IMR-90 (cell line): ENCODE measurements around the gene ALPI. TPM values are rescaled to one million over a fixed set of nuclear protein-coding genes. Genes with fewer than 3 reads are reported as not detected.

Experiments
- ATAC-seq: fragments of 200-7000 bp; cut with Tn5 transposase; 2 replicates; pipeline ENCODE4 v1.9.1; 2020; ENCODE audit warnings: low read depth, mild to moderate bottlenecking, moderate library complexity
- BruUV-seq: library from RNA; stranded (reverse); fragments of 400-500 nt; replicated peaks from 2 replicates; lab custom pipeline; 2021; lab: Mats Ljungman, UMichigan
- CTCF ChIA-PET: fragments of 300-600 bp; formaldehyde crosslinking; extraction: SDS; loops from one replicate; lab custom pipeline; 2021; ENCODE audit warnings: antibody characterized with exemption; lab: Yijun Ruan, JAX
- POLR2A ChIA-PET: fragments of 300-600 bp; sonication (Branson Sonifier 250); formaldehyde crosslinking; loops from one replicate; lab custom pipeline; 2022; ENCODE audit warnings: antibody characterized with exemption; ENCODE audit not compliant: unreplicated experiment; lab: Charles Lee
- DNase-seq: peaks from one replicate; pipeline ENCODE4 v3.0.0; 2013
- H2AFZ ChIP-seq: replicated peaks from 2 replicates; pipeline ENCODE3; 2013; ENCODE audit warnings: low read length, mild to moderate bottlenecking; ENCODE audit not compliant: poor library complexity
- H2AK5ac ChIP-seq: 2 replicates; pipeline ENCODE4 v1.6.1; 2013; ENCODE audit warnings: low read depth, low read length, inconsistent platforms
- H2AK9ac ChIP-seq: replicated peaks from 2 replicates; pipeline ENCODE3; 2013; ENCODE audit warnings: mild to moderate bottlenecking, low read depth, low read length, moderate library complexity; ENCODE audit not compliant: poor library complexity
- H2BK120ac ChIP-seq: 2 replicates; pipeline ENCODE4 v1.6.1; 2013; ENCODE audit warnings: low read depth, low read length, inconsistent platforms
- H2BK15ac ChIP-seq: 3 replicates; pipeline ENCODE4 v1.6.1; 2013; ENCODE audit warnings: low read depth, low read length, inconsistent platforms
- H2BK20ac ChIP-seq: 2 replicates; pipeline ENCODE4 v1.6.1; 2013; ENCODE audit warnings: low read depth, mild to moderate bottlenecking, inconsistent platforms, low read length, moderate library complexity
- H2BK5ac ChIP-seq: 2 replicates; pipeline ENCODE4 v1.6.1; 2013; ENCODE audit warnings: mild to moderate bottlenecking, low read depth, low read length, inconsistent platforms; ENCODE audit not compliant: poor library complexity, severe bottlenecking
- H3K14ac ChIP-seq: replicated peaks from 2 replicates; pipeline ENCODE4 v1.6.1; 2013; ENCODE audit warnings: low read depth, low read length, inconsistent platforms
- H3K18ac ChIP-seq: 2 replicates; pipeline ENCODE4 v1.6.1; 2013; ENCODE audit warnings: low read depth, low read length, control low read depth
- H3K23ac ChIP-seq: 2 replicates; pipeline ENCODE4 v1.6.1; 2013; ENCODE audit warnings: low read depth, low read length, inconsistent platforms
- H3K27ac ChIP-seq: 2 replicates; pipeline ENCODE4 v1.5.1; 2013; ENCODE audit warnings: mild to moderate bottlenecking, control low read depth, low read length; ENCODE audit not compliant: insufficient read depth
- H3K27me3 ChIP-seq: 2 replicates; pipeline ENCODE4 v1.6.1; 2013; ENCODE audit warnings: low read length; ENCODE audit not compliant: control insufficient read depth, insufficient read depth
- H3K36me3 ChIP-seq: 2 replicates; pipeline ENCODE4 v1.6.1; 2013; ENCODE audit warnings: low read length, mixed read lengths; ENCODE audit not compliant: control insufficient read depth, insufficient read depth
- H3K4ac ChIP-seq: 2 replicates; pipeline ENCODE4 v1.6.1; 2013; ENCODE audit warnings: low read depth, low read length, inconsistent platforms
- H3K4me1 ChIP-seq: 2 replicates; pipeline ENCODE4 v1.6.1; 2013; ENCODE audit warnings: low read length, mixed read lengths; ENCODE audit not compliant: control insufficient read depth, insufficient read depth
- H3K4me2 ChIP-seq: 2 replicates; pipeline ENCODE4 v1.6.1; 2013; ENCODE audit warnings: low read depth, mild to moderate bottlenecking, control low read depth, low read length, moderate library complexity
- H3K4me3 ChIP-seq: 2 replicates; pipeline ENCODE4 v1.5.1; 2013; ENCODE audit warnings: low read depth, mild to moderate bottlenecking, control low read depth, low read length, moderate library complexity; ENCODE audit not compliant: insufficient read depth
- H3K56ac ChIP-seq: 2 replicates; pipeline ENCODE4 v1.6.1; 2013; ENCODE audit warnings: low read length, inconsistent platforms; ENCODE audit not compliant: insufficient read depth; ENCODE audit errors: extremely low read depth
- H3K79me1 ChIP-seq, 2 experiments: 2 replicates each; pipeline ENCODE4 v1.6.1; 2013; ENCODE audit warnings: low read length in 2 of 2, inconsistent platforms in 1 of 2, low read depth in 1 of 2
- H3K9ac ChIP-seq: 2 replicates; pipeline ENCODE4 v1.6.1; 2013; ENCODE audit warnings: low read depth, low read length, control low read depth
- H3K9me1 ChIP-seq: 2 replicates; pipeline ENCODE4 v1.6.1; 2013; ENCODE audit warnings: low read length, inconsistent platforms; ENCODE audit not compliant: insufficient read depth
- H3K9me3 ChIP-seq: 2 replicates; pipeline ENCODE4 v1.6.1; 2013; ENCODE audit warnings: low read length; ENCODE audit not compliant: control insufficient read depth, insufficient read depth
- H4K20me1 ChIP-seq: 2 replicates; pipeline ENCODE4 v1.6.1; 2013; ENCODE audit warnings: low read length, inconsistent platforms; ENCODE audit not compliant: insufficient read depth
- H4K5ac ChIP-seq: 2 replicates; pipeline ENCODE4 v1.6.1; 2013; ENCODE audit warnings: mild to moderate bottlenecking, low read depth, low read length, control low read depth
- H4K8ac ChIP-seq, 2 experiments: 2 replicates each; pipeline ENCODE4 v1.6.1; 2013; ENCODE audit warnings: low read depth in 2 of 2, low read length in 2 of 2, control low read depth in 1 of 2, inconsistent platforms in 1 of 2
- H4K91ac ChIP-seq: 2 replicates; pipeline ENCODE4 v1.6.1; 2013; ENCODE audit warnings: low read depth, low read length, inconsistent platforms; ENCODE audit not compliant: insufficient read depth
- CEBPB ChIP-seq: IDR thresholded peaks from 2 replicates; pipeline ENCODE4 v1.6.1; 2012; ENCODE audit warnings: low read depth, low read length, improper control_type of control experiment
- WGBS, 2 experiments: methylation state at CpG; one replicate each; pipeline versions ENCODE4 v1.1.5 to v1.1.7; 2013; ENCODE audit warnings: missing lambda C conversion rate in 2 of 2; ENCODE audit not compliant: insufficient read length in 1 of 2; ENCODE audit errors: extremely low coverage in 2 of 2; 5-methylcytosine and 5-hydroxymethylcytosine counted together
- dilution Hi-C: fragments of 300-500 bp; cut with HindIII; formaldehyde crosslinking; loops from one replicate; pipeline ENCODE4 v1.14.3; 2018; ENCODE audit warnings: low sequenced_read_pairs; ENCODE audit not compliant: unreplicated experiment
- in situ Hi-C: fragments of 300-500 bp; cut with MboI; formaldehyde crosslinking; loops from 3 replicates; pipeline ENCODE4 v1.14.3; 2019; ENCODE audit warnings: low sequenced_read_pairs, inconsistent platforms, mixed read lengths
- intact Hi-C: fragments of 100-400 bp; cut with micrococcal nuclease; formaldehyde crosslinking; loops from 2 replicates; pipeline ENCODE4 v1.10.0; 2022
- polyA plus RNA-seq, 3 experiments: library from polyadenylated mRNA; depleted of rRNA; stranded (reverse); fragments of >200 nt; gene quantifications; 2 replicates each; pipeline ENCODE4 v1.2.3, GENCODE V29; 2012; ENCODE audit warnings: low replicate concordance in 1 of 3
- total RNA-seq: library from RNA; depleted of rRNA; stranded (reverse); fragments of >200 nt; gene quantifications from 2 replicates; pipeline ENCODE4 v1.2.3, GENCODE V29; 2012

ALPI gene
- total and polyA plus RNA-seq, 2 of the 4 experiments (the other 2 are of a cell fraction) = not detected

DNA sequence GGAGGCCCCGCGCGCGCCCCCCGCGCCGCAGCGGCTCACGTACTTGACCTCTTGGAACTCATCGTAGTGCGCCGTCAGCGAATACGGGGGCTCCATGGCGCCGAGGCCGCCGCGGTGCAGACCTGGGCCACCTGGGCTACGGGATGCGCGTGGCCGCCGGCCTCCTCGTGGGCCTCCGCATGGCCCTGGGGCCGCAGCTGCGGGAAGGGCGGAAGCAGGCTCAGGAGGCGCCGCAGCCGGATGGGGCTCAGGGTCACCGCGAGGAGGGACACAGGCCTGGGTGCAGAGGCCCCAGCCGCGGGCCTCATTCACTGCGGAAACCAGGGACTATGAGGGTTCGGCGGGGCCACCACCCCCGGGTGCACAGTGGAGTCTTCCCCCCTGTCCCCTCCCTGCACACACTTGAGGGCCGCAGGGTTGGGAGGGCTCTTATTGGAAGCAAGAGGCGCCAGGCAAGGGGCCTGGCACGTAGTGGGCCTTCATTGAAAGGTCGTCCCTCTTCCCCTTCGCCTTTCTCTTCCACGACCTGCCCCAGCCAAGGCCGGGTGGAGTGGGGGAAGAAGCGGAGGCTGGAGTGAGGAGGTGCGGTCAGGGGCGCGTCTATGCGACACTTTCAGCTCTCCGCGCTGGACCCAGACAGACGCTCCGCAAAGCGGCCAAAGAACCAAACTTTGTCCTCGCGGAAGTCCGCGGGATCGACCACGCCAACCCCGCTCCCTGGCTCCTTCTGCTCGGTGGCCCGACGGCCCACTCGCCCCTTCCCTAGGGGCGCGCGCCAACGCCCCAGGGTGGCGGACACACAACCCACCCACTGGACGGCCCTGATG lies 30.8 kb downstream of the ALPI start:
- Histone ChIP-seq H3K4ac (no peak overlapping the region), H4K8ac (no peak overlapping the region), H4K5ac (no peak overlapping the region), H3K9me3 (no peaks in the 10 kb centered on the region), H2AK9ac (no peak overlapping the region), H3K4me2 (no peak overlapping the region), H3K36me3 (no peaks in the 10 kb centered on the region), H3K56ac (no peak overlapping the region), H3K23ac (no peak overlapping the region), H3K4me3 (no peak overlapping the region), H3K9me1 (no peaks in the 10 kb centered on the region), H3K4me1 (no peaks in the 10 kb centered on the region; the same call in 1 of the 2 replicates), H2AFZ (no peak overlapping the region), H2BK15ac (no peak overlapping the region), H3K18ac (no peak overlapping the region), H3K9ac (no peak overlapping the region), H3K79me1 (no peaks in the 10 kb centered on the region), H2BK120ac (no peak overlapping the region), H2BK5ac (no peak overlapping the region), H4K91ac (no peak overlapping the region), H3K14ac (no peak overlapping the region), H3K27me3 (peaks cover 66% of the 10 kb centered on the region), H4K20me1 (no peaks in the 10 kb centered on the region; the same call in 1 of the 2 replicates), H2BK20ac (no peak overlapping the region), H2AK5ac (no peak overlapping the region), H3K27ac (no peak overlapping the region)
- 2% methylated on average over 31 of the region's 74 CpGs; no CpG with 5 or more reads in 1 of the 2 experiments for whole genome bisulfite sequencing, 2 experiments
- in situ Hi-C loops = no loop called here
- DNase-seq = no peak
- dilution Hi-C loops = no loop called here
- ChIA-PET POLR2A (no interaction called here), CTCF (no interaction called here)
- ATAC-seq = no peak
- no TSS peak for BruUV-seq
- intact Hi-C loops = no loop called here
- TF ChIP-seq CEBPB = no peak
